ENCODE data around the gene PAK1IP1. TPM values are rescaled to one million over a fixed set of nuclear protein-coding genes. Genes with fewer than 3 reads are reported as not detected.

Gene PAK1IP1
- polyA plus RNA-seq, 1 donor from 2014 or later: 30.4 TPM

DNA sequence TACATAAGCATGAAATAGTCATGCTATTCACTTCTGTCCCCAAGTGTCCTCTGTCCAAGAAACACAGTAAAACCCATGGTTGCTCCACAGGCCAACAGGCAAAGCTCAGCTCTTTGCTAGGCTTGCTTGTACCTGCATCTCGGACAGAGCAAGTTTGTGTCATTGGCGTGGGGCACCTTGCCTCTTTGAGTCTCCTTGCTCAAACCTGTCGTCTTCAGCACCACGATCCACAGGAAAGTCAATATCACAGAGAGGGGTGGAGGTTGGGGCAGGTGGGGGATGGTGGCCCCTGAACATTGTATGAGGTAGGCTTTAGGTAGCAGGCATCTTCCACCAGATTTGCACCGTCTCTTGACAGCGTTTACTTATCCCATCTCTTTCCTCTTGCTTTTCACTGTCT, 48.7 kb downstream of the PAK1IP1 start:
- no peak overlapping the region for H3K27ac ChIP-seq (ENCODE audit: low read length)
- H3F3A ChIP-seq (ENCODE audit: insufficient read depth, low read length, poor library complexity, severe bottlenecking): no peaks in the 10 kb centered on the region
- H2AFZ ChIP-seq (ENCODE audit: low read depth, low read length): no peak overlapping the region
- H4K20me1 ChIP-seq (ENCODE audit: insufficient read depth): no peaks in the 10 kb centered on the region
- H3K27me3 ChIP-seq (ENCODE audit: insufficient read depth, low read depth, low read length): no peaks in the 10 kb centered on the region
- no peaks in the 10 kb centered on the region for H3K9me3 ChIP-seq (ENCODE audit: low read length)
- H3K4me2 ChIP-seq (ENCODE audit: low read length): no peak overlapping the region
- peaks cover 7% of the 10 kb centered on the region for H3K79me2 ChIP-seq (replicated peaks; ENCODE audit: insufficient read depth, low read length)
- no peak overlapping the region for H3K9ac ChIP-seq (ENCODE audit: low read length)
- H3K4me3 ChIP-seq (ENCODE audit: low read length): no peak overlapping the region
- H3K9me2 ChIP-seq (ENCODE audit: insufficient read depth, low read length): no peaks in the 10 kb centered on the region
- H3K36me3 ChIP-seq (ENCODE audit: insufficient read depth, low read length): no peaks in the 10 kb centered on the region
- TF ChIP-seq SMC3 (conservative IDR thresholded peaks at IDR 0.05; ENCODE audit: poor library complexity) (no peak), EP300 (conservative IDR thresholded peaks at IDR 0.05; ENCODE audit: poor library complexity, severe bottlenecking) (no peak), EZH2 (IDR thresholded peaks at IDR 0.05; ENCODE audit: borderline replicate concordance, insufficient read depth, low read length, poor library complexity, severe bottlenecking) (no peak), MXI1 (conservative IDR thresholded peaks at IDR 0.05; ENCODE audit: poor library complexity, severe bottlenecking) (no peak), REST (IDR thresholded peaks at IDR 0.05; ENCODE audit: borderline replicate concordance) (no peak), TAF1 (IDR thresholded peaks at IDR 0.05; ENCODE audit: low read depth) (no peak), POLR2AphosphoS5 (IDR thresholded peaks at IDR 0.05) (no peak), RAD21 (conservative IDR thresholded peaks at IDR 0.05) (no peak)
- TF ChIP-seq, protein P1, sequence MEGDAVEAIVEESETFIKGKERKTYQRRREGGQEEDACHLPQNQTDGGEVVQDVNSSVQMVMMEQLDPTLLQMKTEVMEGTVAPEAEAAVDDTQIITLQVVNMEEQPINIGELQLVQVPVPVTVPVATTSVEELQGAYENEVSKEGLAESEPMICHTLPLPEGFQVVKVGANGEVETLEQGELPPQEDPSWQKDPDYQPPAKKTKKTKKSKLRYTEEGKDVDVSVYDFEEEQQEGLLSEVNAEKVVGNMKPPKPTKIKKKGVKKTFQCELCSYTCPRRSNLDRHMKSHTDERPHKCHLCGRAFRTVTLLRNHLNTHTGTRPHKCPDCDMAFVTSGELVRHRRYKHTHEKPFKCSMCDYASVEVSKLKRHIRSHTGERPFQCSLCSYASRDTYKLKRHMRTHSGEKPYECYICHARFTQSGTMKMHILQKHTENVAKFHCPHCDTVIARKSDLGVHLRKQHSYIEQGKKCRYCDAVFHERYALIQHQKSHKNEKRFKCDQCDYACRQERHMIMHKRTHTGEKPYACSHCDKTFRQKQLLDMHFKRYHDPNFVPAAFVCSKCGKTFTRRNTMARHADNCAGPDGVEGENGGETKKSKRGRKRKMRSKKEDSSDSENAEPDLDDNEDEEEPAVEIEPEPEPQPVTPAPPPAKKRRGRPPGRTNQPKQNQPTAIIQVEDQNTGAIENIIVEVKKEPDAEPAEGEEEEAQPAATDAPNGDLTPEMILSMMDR (IDR thresholded peaks at IDR 0.05; ENCODE audit: poor library complexity, severe bottlenecking): no peak

DNA sequence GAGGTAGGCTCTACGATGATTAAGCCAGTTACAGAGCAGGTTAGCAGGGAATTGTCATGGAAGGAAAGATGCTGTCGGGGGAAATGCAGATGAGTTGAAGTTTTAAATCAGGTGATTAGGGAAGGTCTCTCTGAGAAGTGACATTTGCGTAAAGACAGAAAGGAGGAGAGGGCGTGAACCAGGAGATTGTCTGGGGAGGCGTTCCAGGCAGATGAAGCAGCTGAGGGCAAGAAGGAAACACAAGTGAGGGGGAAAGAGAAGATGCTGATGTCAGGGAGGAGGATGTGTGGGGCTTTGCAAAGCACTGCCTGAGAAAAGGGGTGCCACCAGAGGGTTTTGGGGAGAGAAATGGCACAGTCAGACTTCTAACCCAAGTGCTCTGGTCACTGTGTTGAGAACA, 50.3 kb downstream of the PAK1IP1 start:
- H3K9me2 ChIP-seq (ENCODE audit: insufficient read depth, low read length): no peaks in the 10 kb centered on the region
- no peak overlapping the region for H3K27ac ChIP-seq (ENCODE audit: low read length)
- no peak overlapping the region for H3K4me3 ChIP-seq (ENCODE audit: low read length)
- no peak for TF ChIP-seq EZH2 (IDR thresholded peaks at IDR 0.05; ENCODE audit: borderline replicate concordance, insufficient read depth, low read length, poor library complexity, severe bottlenecking)
- no peak overlapping the region for H3K9ac ChIP-seq (ENCODE audit: low read length)
- H3K4me2 ChIP-seq (ENCODE audit: low read length): no peak overlapping the region
- peaks cover 19% of the 10 kb centered on the region for H3K79me2 ChIP-seq (replicated peaks; ENCODE audit: insufficient read depth, low read length)
- no peaks in the 10 kb centered on the region for H3K9me3 ChIP-seq (ENCODE audit: low read length)
- no peaks in the 10 kb centered on the region for H3F3A ChIP-seq (ENCODE audit: insufficient read depth, low read length, poor library complexity, severe bottlenecking)
- H4K20me1 ChIP-seq (ENCODE audit: insufficient read depth): no peaks in the 10 kb centered on the region
- no peaks in the 10 kb centered on the region for H3K27me3 ChIP-seq (ENCODE audit: insufficient read depth, low read depth, low read length)
- H2AFZ ChIP-seq (ENCODE audit: low read depth, low read length): peak overlapping the region; percentile 37
- no peaks in the 10 kb centered on the region for H3K36me3 ChIP-seq (ENCODE audit: insufficient read depth, low read length)

DNA sequence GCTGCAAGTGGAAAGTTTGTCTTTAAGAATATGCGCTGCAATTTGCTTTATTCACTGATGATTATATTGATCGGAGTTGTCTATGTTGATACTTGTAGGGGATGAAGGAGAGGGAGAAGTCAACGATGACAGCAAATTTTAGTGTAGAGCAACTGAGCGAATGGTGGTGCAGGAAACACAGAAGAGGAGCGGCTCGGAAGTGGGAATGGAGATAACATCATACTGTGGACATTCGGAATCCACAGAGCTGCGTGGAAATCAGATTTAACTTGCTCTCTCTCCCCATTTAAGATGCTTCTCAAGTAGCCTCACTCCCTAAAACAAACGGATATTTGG, 52.1 kb downstream of the PAK1IP1 start:
- Histone ChIP-seq H3K27ac (ENCODE audit: low read length) (peak overlapping the region; percentile 79), H3K4me2 (ENCODE audit: low read length) (peak overlapping the region; percentile 91), H3K9ac (ENCODE audit: low read length) (peak overlapping the region; percentile 84), H3K4me3 (ENCODE audit: low read length) (peak overlapping the region; percentile 82), H3K36me3 (ENCODE audit: insufficient read depth, low read length) (no peaks in the 10 kb centered on the region), H3K9me3 (ENCODE audit: low read length) (no peaks in the 10 kb centered on the region), H2AFZ (ENCODE audit: low read depth, low read length) (peak overlapping the region; percentile 99), H4K20me1 (ENCODE audit: insufficient read depth) (no peaks in the 10 kb centered on the region), H3K9me2 (ENCODE audit: insufficient read depth, low read length) (no peaks in the 10 kb centered on the region), H3F3A (ENCODE audit: insufficient read depth, low read length, poor library complexity, severe bottlenecking) (no peaks in the 10 kb centered on the region), H3K27me3 (ENCODE audit: insufficient read depth, low read depth, low read length) (no peaks in the 10 kb centered on the region), H3K79me2 (replicated peaks; ENCODE audit: insufficient read depth, low read length) (peaks cover 19% of the 10 kb centered on the region)
- no peak for TF ChIP-seq TAF1 (IDR thresholded peaks at IDR 0.05; ENCODE audit: low read depth)
- TF ChIP-seq POLR2AphosphoS5 (IDR thresholded peaks at IDR 0.05): no peak
- no peak for TF ChIP-seq EP300 (conservative IDR thresholded peaks at IDR 0.05; ENCODE audit: poor library complexity, severe bottlenecking)
- TF ChIP-seq EZH2 (IDR thresholded peaks at IDR 0.05; ENCODE audit: borderline replicate concordance, insufficient read depth, low read length, poor library complexity, severe bottlenecking): no peak
- TF ChIP-seq MXI1 (conservative IDR thresholded peaks at IDR 0.05; ENCODE audit: poor library complexity, severe bottlenecking): no peak
- no peak for TF ChIP-seq SMC3 (conservative IDR thresholded peaks at IDR 0.05; ENCODE audit: poor library complexity)
- TF ChIP-seq, protein P1 (IDR thresholded peaks at IDR 0.05; ENCODE audit: poor library complexity, severe bottlenecking): no peak
- no peak for TF ChIP-seq RAD21 (conservative IDR thresholded peaks at IDR 0.05)
- no peak for TF ChIP-seq REST (IDR thresholded peaks at IDR 0.05; ENCODE audit: borderline replicate concordance)

Data from neural cell (in vitro differentiated cells).